HUDEP-2 (cell line): ENCODE measurements around the gene RASGRF2.

Source experiments
- DNase-seq, 76 experiments: peaks; one replicate each; lab custom pipeline; 2025; ENCODE audit not compliant: unreplicated experiment in 76 of 76; lab: John Stamatoyannopoulos, UW

RASGRF2 gene

GRCh38 chr5:81268521-81269196 is 308.5 kb downstream of the RASGRF2 start:
- DNase-seq, result no peak

GRCh38 chr5:81269751-81270393 is 309.7 kb downstream of the RASGRF2 start:
- no peak for DNase-seq

DNA sequence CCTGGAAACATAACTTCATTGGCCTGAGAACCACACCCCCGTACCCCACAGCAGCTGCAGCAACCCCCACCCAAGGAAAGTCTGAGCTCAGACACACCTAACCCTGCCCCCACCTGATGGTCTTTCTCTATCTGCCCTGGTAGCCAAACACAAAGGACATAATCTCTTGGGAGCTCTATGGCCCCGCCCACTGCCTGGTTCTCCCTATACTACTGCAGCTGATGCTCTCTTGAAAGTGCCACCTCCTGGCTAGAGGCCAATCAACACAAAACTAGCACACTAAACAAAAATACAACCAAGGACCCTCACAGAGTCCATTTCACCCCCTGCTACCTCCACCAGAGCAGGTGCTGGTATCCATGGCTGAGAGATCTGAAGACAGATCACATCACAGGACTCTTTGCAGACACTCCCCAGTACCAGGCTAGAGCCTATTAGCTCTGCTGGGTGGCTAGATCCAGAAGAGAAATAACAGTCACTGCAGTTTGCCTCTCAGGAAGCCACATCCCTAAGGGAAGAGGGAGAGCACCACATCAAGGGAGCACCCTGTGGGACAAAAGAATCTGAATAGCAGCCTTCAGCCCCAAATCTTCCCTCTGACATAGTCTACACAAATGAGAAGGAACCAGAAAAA is 310.3 kb downstream of the RASGRF2 start:
- peak in 3 of 76 experiments; percentile 2 to 7 (median 2) for DNase-seq
